Measurements from ENCODE around the gene ZNF740. TPM values are rescaled to one million over a fixed set of nuclear protein-coding genes. Genes with fewer than 3 reads are reported as not detected.

The ZNF740 gene
- total RNA-seq, 4 donors from 2014 or later = 14.0 to 22.3 (median 17.7) TPM

- no peak for TF ChIP-seq CTCF (IDR thresholded peaks at IDR 0.05; ENCODE audit: low read depth)
Observed at GRCh38 chr12:53212931-53213330, 32.4 kb downstream of the ZNF740 start.

- no peak for TF ChIP-seq CTCF (IDR thresholded peaks at IDR 0.05; ENCODE audit: low read depth)
Observed at GRCh38 chr12:53213348-53213747, 32.8 kb downstream of the ZNF740 start.

GRCh38 chr12:53214221-53214620, 33.7 kb downstream of the ZNF740 start:
- no peak for TF ChIP-seq CTCF (IDR thresholded peaks at IDR 0.05; ENCODE audit: low read depth)

GRCh38 chr12:53214687-53215455, 34.3 kb downstream of the ZNF740 start:
- no peak for TF ChIP-seq CTCF (IDR thresholded peaks at IDR 0.05; ENCODE audit: low read depth)

- no peak for TF ChIP-seq CTCF (IDR thresholded peaks at IDR 0.05; ENCODE audit: low read depth)
Observed at GRCh38 chr12:53215497-53215896, 35.0 kb downstream of the ZNF740 start.

GRCh38 chr12:53217051-53217930, 36.8 kb downstream of the ZNF740 start:
- no peak for TF ChIP-seq CTCF (IDR thresholded peaks at IDR 0.05; ENCODE audit: low read depth)

- no peak for TF ChIP-seq CTCF (IDR thresholded peaks at IDR 0.05; ENCODE audit: low read depth)
Observed at GRCh38 chr12:53217931-53218307, 37.4 kb downstream of the ZNF740 start.

Data from subcutaneous adipose tissue (tissue), 4 donors.